Caco-2 (cell line): Measurements from ENCODE around the gene FBXL19. TPM values are rescaled to one million over a fixed set of nuclear protein-coding genes. Genes with fewer than 3 reads are reported as not detected.

Source experiments
- BruUV-seq: library from RNA; stranded (reverse); fragments of 400-500 nt; replicated peaks from 2 replicates; lab custom pipeline; 2021; lab: Mats Ljungman, UMichigan
- CTCF ChIA-PET: fragments of 300-600 bp; sonication (Branson Sonifier 250); formaldehyde crosslinking; loops from one replicate; lab custom pipeline; 2022; ENCODE audit warnings: antibody characterized with exemption; lab: Charles Lee
- POLR2A ChIA-PET: fragments of 300-600 bp; sonication (Branson Sonifier 250); formaldehyde crosslinking; loops from one replicate; lab custom pipeline; 2022; ENCODE audit warnings: antibody characterized with exemption; lab: Charles Lee
- DNase-seq, 2 experiments: peaks; one replicate each; pipeline versions ENCODE4 v3.0.0 to v3.0.0-alpha.2; 2020 to 2022
- H3K27me3 ChIP-seq: replicated peaks from 2 replicates; pipeline ENCODE4 v1.6.0; 2011; ENCODE audit warnings: low read length; ENCODE audit not compliant: control insufficient read depth, insufficient read depth
- H3K36me3 ChIP-seq: 2 replicates; pipeline ENCODE4 v1.5.1; 2011; ENCODE audit warnings: low read length; ENCODE audit not compliant: control insufficient read depth, insufficient read depth
- H3K4me1 ChIP-seq: fragments of 250-450 bp; sonication (Bioruptor Pico); 2 replicates; pipeline ENCODE4 v1.5.1; 2020; ENCODE audit warnings: mild to moderate bottlenecking
- H3K4me3 ChIP-seq: 2 replicates; pipeline ENCODE4 v1.5.1; 2011; ENCODE audit warnings: low read depth, mild to moderate bottlenecking, control low read depth, low read length
- H3K9me3 ChIP-seq: fragments of 250-450 bp; sonication (Bioruptor Pico); 2 replicates; pipeline ENCODE4 v1.5.1; 2020; ENCODE audit warnings: mild to moderate bottlenecking, moderate library complexity
- H3K27ac Mint-ChIP-seq: one replicate; pipeline ENCODE4 v1.8.0; 2022; ENCODE audit warnings: mixed read lengths; ENCODE audit not compliant: unreplicated experiment
- H3K27me3 Mint-ChIP-seq: one replicate; pipeline ENCODE4 v1.8.0; 2022; ENCODE audit warnings: mixed read lengths; ENCODE audit not compliant: insufficient read depth, unreplicated experiment
- H3K36me3 Mint-ChIP-seq: one replicate; pipeline ENCODE4 v1.8.0; 2022; ENCODE audit warnings: mild to moderate bottlenecking, mixed read lengths; ENCODE audit not compliant: insufficient read depth, unreplicated experiment
- H3K4me1 Mint-ChIP-seq: one replicate; pipeline ENCODE4 v1.8.0; 2022; ENCODE audit warnings: low read depth, mixed read lengths; ENCODE audit not compliant: unreplicated experiment
- H3K4me3 Mint-ChIP-seq: one replicate; pipeline ENCODE4 v1.8.0; 2022; ENCODE audit warnings: mild to moderate bottlenecking, moderate library complexity, mixed read lengths; ENCODE audit not compliant: unreplicated experiment
- H3K9me3 Mint-ChIP-seq: one replicate; pipeline ENCODE4 v1.8.0; 2022; ENCODE audit warnings: mixed read lengths; ENCODE audit not compliant: unreplicated experiment
- intact Hi-C: fragments of 100-400 bp; cut with micrococcal nuclease; formaldehyde crosslinking; loops from one replicate; pipeline ENCODE4 v1.10.0; 2022; ENCODE audit not compliant: unreplicated experiment
- total RNA-seq: library from RNA; stranded (reverse); gene quantifications from 2 replicates; pipeline ENCODE4 v1.2.3, GENCODE V29; 2022
- TF ChIP-seq, protein P1 (sequence below), 2 experiments: fragments of 200-600 bp in 1 of 2; IDR thresholded peaks; 1 replicate in 1 of 2; 2 replicates in 1 of 2; pipeline versions ENCODE4 v1.5.1 to v1.8.0; 2011 to 2022; ENCODE audit warnings: antibody characterized with exemption in 1 of 2, control low read depth in 1 of 2, inconsistent platforms in 1 of 2, low read depth in 1 of 2, low read length in 1 of 2, mild to moderate bottlenecking in 1 of 2, moderate library complexity in 1 of 2; ENCODE audit not compliant: insufficient read depth in 1 of 2, severe bottlenecking in 1 of 2, unreplicated experiment in 1 of 2

Gene FBXL19
- total RNA-seq, 1 experiment from 2014 or later: 20.2 TPM

DNA sequence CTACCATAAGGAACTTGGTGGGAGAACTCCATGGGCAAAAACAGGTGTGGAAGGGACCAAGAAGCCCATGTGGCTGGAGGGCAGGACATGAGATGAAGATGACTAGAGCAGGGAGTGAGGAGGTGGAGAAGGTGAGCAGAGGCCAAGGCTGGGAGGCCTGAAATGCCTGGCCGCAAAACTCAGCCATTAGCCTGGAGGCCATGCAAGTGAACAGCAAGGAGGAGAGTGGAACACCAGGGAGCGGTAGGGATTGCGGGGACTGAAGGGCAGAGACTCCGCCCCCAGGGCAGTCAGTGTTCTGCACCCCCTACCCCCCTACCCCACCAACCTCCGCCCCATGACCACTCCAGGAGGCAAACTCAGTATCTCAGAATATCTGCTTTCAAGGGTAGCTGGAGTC, 46.5 kb upstream of the FBXL19 start:
- H3K27ac Mint-ChIP-seq: peak overlapping the region; percentile 86
- ChIA-PET POLR2A (no interaction called here), CTCF (interaction anchor here (0.6 kb wide), 2 partner anchors 31 to 38 kb away, joined by 3 to 4 read pairs; no protein-coding TSS in a partner anchor)
- H3K9me3 Mint-ChIP-seq: no peaks in the 10 kb centered on the region
- no peaks in the 10 kb centered on the region for H3K27me3 Mint-ChIP-seq
- no peak overlapping the region for H3K4me3 ChIP-seq
- H3K9me3 ChIP-seq: no peaks in the 10 kb centered on the region
- peak in 1 of 2 experiments; percentile 25 for DNase-seq
- H3K4me3 Mint-ChIP-seq: peak overlapping the region; percentile 89
- no peaks in the 10 kb centered on the region for H3K27me3 ChIP-seq
- peaks cover 18% of the 10 kb centered on the region for H3K4me1 Mint-ChIP-seq
- H3K4me1 ChIP-seq: peaks cover 9% of the 10 kb centered on the region
- peaks cover 40% of the 10 kb centered on the region for H3K36me3 Mint-ChIP-seq
- TF ChIP-seq, protein P1, sequence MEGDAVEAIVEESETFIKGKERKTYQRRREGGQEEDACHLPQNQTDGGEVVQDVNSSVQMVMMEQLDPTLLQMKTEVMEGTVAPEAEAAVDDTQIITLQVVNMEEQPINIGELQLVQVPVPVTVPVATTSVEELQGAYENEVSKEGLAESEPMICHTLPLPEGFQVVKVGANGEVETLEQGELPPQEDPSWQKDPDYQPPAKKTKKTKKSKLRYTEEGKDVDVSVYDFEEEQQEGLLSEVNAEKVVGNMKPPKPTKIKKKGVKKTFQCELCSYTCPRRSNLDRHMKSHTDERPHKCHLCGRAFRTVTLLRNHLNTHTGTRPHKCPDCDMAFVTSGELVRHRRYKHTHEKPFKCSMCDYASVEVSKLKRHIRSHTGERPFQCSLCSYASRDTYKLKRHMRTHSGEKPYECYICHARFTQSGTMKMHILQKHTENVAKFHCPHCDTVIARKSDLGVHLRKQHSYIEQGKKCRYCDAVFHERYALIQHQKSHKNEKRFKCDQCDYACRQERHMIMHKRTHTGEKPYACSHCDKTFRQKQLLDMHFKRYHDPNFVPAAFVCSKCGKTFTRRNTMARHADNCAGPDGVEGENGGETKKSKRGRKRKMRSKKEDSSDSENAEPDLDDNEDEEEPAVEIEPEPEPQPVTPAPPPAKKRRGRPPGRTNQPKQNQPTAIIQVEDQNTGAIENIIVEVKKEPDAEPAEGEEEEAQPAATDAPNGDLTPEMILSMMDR (IDR thresholded peaks at IDR 0.05; ENCODE audit: insufficient read depth in 1 of 2, low read depth in 1 of 2, low read length in 1 of 2, severe bottlenecking in 1 of 2, unreplicated experiment in 1 of 2): no peak
- intact Hi-C loops: no loop called here
- no TSS peak for BruUV-seq
- no peaks in the 10 kb centered on the region; the same call in 1 of the 2 replicates for H3K36me3 ChIP-seq

DNA sequence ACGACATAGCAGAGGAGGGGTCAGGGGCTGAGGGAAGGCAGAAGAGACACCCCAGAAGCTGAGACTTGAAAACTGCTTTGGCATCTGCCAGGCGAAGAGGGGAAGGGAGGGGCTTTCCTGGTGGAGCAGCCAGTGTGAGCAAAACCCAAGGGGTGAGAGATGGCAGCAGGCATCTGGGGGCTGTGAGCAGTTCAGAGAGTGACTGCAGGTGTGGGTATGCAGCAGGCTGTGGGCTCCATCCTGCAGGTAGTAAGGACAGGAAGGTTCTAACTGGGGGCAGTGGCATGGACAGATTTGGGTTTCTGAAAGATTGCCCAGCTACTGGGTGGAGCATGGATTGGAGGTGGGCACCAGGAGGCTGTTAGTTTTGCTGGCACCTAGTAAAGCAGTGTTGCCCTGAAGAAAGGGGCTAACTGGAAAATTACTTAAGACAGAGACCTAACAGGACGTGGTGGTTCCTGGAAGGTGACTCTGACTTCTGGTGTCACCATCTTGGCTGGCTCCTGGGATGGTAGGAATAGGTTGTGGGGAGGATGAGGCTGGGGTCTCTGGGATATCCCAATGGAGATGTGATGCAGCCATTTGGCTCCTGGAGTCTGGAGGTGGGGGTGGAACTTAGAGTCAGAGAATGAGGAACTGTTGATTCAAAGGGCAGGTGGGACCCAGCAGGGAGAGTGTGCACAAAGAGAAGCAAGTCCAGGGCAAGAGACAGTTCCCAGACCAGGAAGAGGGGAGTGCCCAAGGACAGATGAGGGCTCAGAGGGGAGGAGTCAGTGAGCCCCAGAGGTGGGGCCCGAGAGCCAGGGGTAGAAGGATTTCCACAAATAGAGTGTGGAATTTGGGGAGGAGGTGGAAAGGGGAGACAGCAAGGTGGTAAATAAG, 40.7 kb upstream of the FBXL19 start:
- Mint-ChIP-seq H3K27me3 (no peaks in the 10 kb centered on the region), H3K4me1 (peaks cover 15% of the 10 kb centered on the region), H3K36me3 (peaks cover 25% of the 10 kb centered on the region), H3K27ac (no peak overlapping the region), H3K4me3 (no peak overlapping the region), H3K9me3 (no peaks in the 10 kb centered on the region)
- H3K27me3 ChIP-seq: no peaks in the 10 kb centered on the region
- TF ChIP-seq, protein P1 (IDR thresholded peaks at IDR 0.05; ENCODE audit: insufficient read depth in 1 of 2, low read depth in 1 of 2, low read length in 1 of 2, severe bottlenecking in 1 of 2, unreplicated experiment in 1 of 2): no peak
- no peaks in the 10 kb centered on the region for H3K9me3 ChIP-seq
- DNase-seq: no peak
- no peak overlapping the region for H3K4me3 ChIP-seq
- intact Hi-C loops: no loop called here
- H3K36me3 ChIP-seq: no peaks in the 10 kb centered on the region; the same call in 1 of the 2 replicates
- ChIA-PET POLR2A (no interaction called here), CTCF (no interaction called here)
- no TSS peak for BruUV-seq
- H3K4me1 ChIP-seq: no peaks in the 10 kb centered on the region

DNA sequence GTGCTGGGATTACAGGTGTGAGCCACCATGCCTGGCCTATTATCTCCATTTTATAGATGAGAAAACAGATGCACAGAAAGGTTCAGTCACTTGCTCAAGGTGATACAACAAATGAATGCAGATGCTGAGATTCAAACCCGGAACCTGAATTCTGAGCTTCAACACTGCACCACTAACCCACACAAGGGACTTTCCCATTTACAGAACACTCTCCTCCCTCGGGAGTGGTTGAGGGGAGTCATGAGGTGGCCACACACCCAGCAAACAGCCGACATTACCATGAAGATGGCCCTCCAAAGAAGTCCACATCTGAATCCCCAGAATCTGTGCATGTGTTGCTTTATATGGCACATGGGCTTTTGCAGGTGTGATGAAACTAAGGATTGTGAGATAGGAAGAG, 38.6 kb upstream of the FBXL19 start:
- no peaks in the 10 kb centered on the region for H3K36me3 ChIP-seq
- Mint-ChIP-seq H3K4me3 (no peak overlapping the region), H3K9me3 (no peaks in the 10 kb centered on the region), H3K27me3 (no peaks in the 10 kb centered on the region), H3K4me1 (peaks cover 15% of the 10 kb centered on the region), H3K27ac (no peak overlapping the region), H3K36me3 (peaks cover 21% of the 10 kb centered on the region)
- H3K27me3 ChIP-seq: no peaks in the 10 kb centered on the region
- ChIA-PET CTCF (no interaction called here), POLR2A (no interaction called here)
- no peak for DNase-seq
- BruUV-seq: no TSS peak
- TF ChIP-seq, protein P1 (IDR thresholded peaks at IDR 0.05; ENCODE audit: insufficient read depth in 1 of 2, low read depth in 1 of 2, low read length in 1 of 2, severe bottlenecking in 1 of 2, unreplicated experiment in 1 of 2): no peak
- no peak overlapping the region for H3K4me3 ChIP-seq
- intact Hi-C loops: no loop called here
- H3K9me3 ChIP-seq: no peaks in the 10 kb centered on the region
- H3K4me1 ChIP-seq: no peaks in the 10 kb centered on the region
